ENCODE data around the gene PRKCA.

PRKCA gene

GRCh38 chr17:66670206-66670605, 367.8 kb downstream of the PRKCA start:
- Histone ChIP-seq H3K4me3 (ENCODE audit: low read length) (no peak overlapping the region), H3K27me3 (ENCODE audit: control insufficient read depth, insufficient read depth, low read length) (no peaks in the 10 kb centered on the region), H3K9ac (ENCODE audit: low read length) (no peak overlapping the region), H3K36me3 (ENCODE audit: control insufficient read depth, insufficient read depth, low read length) (no peaks in the 10 kb centered on the region), H3K27ac (ENCODE audit: low read depth, low read length) (no peak overlapping the region), H3K4me1 (ENCODE audit: control insufficient read depth, insufficient read depth, low read length) (peaks cover 19% of the 10 kb centered on the region)

GRCh38 chr17:66671156-66671555, 368.7 kb downstream of the PRKCA start:
- Histone ChIP-seq H3K27me3 (ENCODE audit: control insufficient read depth, insufficient read depth, low read length) (no peaks in the 10 kb centered on the region), H3K4me1 (ENCODE audit: control insufficient read depth, insufficient read depth, low read length) (peaks cover 19% of the 10 kb centered on the region), H3K27ac (ENCODE audit: low read depth, low read length) (peak overlapping the region; percentile 63), H3K4me3 (ENCODE audit: low read length) (no peak overlapping the region), H3K9ac (ENCODE audit: low read length) (no peak overlapping the region), H3K36me3 (ENCODE audit: control insufficient read depth, insufficient read depth, low read length) (no peaks in the 10 kb centered on the region)

- Histone ChIP-seq H3K4me1 (ENCODE audit: control insufficient read depth, insufficient read depth, low read length) (peaks cover 19% of the 10 kb centered on the region), H3K36me3 (ENCODE audit: control insufficient read depth, insufficient read depth, low read length) (no peaks in the 10 kb centered on the region), H3K4me3 (ENCODE audit: low read length) (no peak overlapping the region), H3K27ac (ENCODE audit: low read depth, low read length) (peak overlapping the region; percentile 68), H3K27me3 (ENCODE audit: control insufficient read depth, insufficient read depth, low read length) (no peaks in the 10 kb centered on the region), H3K9ac (ENCODE audit: low read length) (no peak overlapping the region)
Measured at GRCh38 chr17:66673668-66674276, 371.4 kb downstream of the PRKCA start.

GRCh38 chr17:66675273-66675990, 373.0 kb downstream of the PRKCA start:
- Histone ChIP-seq H3K9ac (ENCODE audit: low read length) (no peak overlapping the region), H3K4me1 (ENCODE audit: control insufficient read depth, insufficient read depth, low read length) (peaks cover 21% of the 10 kb centered on the region), H3K4me3 (ENCODE audit: low read length) (no peak overlapping the region), H3K36me3 (ENCODE audit: control insufficient read depth, insufficient read depth, low read length) (no peaks in the 10 kb centered on the region), H3K27ac (ENCODE audit: low read depth, low read length) (no peak overlapping the region), H3K27me3 (ENCODE audit: control insufficient read depth, insufficient read depth, low read length) (no peaks in the 10 kb centered on the region)

- H3K36me3 ChIP-seq (ENCODE audit: control insufficient read depth, insufficient read depth, low read length), result no peaks in the 10 kb centered on the region
- H3K9ac ChIP-seq (ENCODE audit: low read length), result no peak overlapping the region
- no peak overlapping the region for H3K27ac ChIP-seq (ENCODE audit: low read depth, low read length)
- H3K27me3 ChIP-seq (ENCODE audit: control insufficient read depth, insufficient read depth, low read length), result no peaks in the 10 kb centered on the region
- no peak overlapping the region for H3K4me3 ChIP-seq (ENCODE audit: low read length)
- peaks cover 21% of the 10 kb centered on the region for H3K4me1 ChIP-seq (ENCODE audit: control insufficient read depth, insufficient read depth, low read length)
Measured at GRCh38 chr17:66675991-66676371, 373.6 kb downstream of the PRKCA start.

- no peak overlapping the region for H3K9ac ChIP-seq (ENCODE audit: low read length)
- H3K27ac ChIP-seq (ENCODE audit: low read depth, low read length), result no peak overlapping the region
Measured at GRCh38 chr17:66676421-66676820, 374.0 kb downstream of the PRKCA start.

GRCh38 chr17:66677201-66677981, 375.0 kb downstream of the PRKCA start:
- H3K27me3 ChIP-seq (ENCODE audit: control insufficient read depth, insufficient read depth, low read length), result no peaks in the 10 kb centered on the region
- H3K4me3 ChIP-seq (ENCODE audit: low read length), result no peak overlapping the region
- H3K27ac ChIP-seq (ENCODE audit: low read depth, low read length), result no peak overlapping the region
- H3K4me1 ChIP-seq (ENCODE audit: control insufficient read depth, insufficient read depth, low read length), result peaks cover 9% of the 10 kb centered on the region
- H3K36me3 ChIP-seq (ENCODE audit: control insufficient read depth, insufficient read depth, low read length), result no peaks in the 10 kb centered on the region
- H3K9ac ChIP-seq (ENCODE audit: low read length), result no peak overlapping the region

More at GRCh38 chr17:66676421-66676820, 374.0 kb downstream of the PRKCA start:
- no peak overlapping the region for H3K4me3 ChIP-seq (ENCODE audit: low read length)
- peaks cover 18% of the 10 kb centered on the region for H3K4me1 ChIP-seq (ENCODE audit: control insufficient read depth, insufficient read depth, low read length)
- H3K27me3 ChIP-seq (ENCODE audit: control insufficient read depth, insufficient read depth, low read length), result no peaks in the 10 kb centered on the region
- no peaks in the 10 kb centered on the region for H3K36me3 ChIP-seq (ENCODE audit: control insufficient read depth, insufficient read depth, low read length)

- H3K4me3 ChIP-seq (ENCODE audit: low read length), result no peak overlapping the region
- H3K4me1 ChIP-seq (ENCODE audit: control insufficient read depth, insufficient read depth, low read length), result peaks cover 9% of the 10 kb centered on the region
- H3K27me3 ChIP-seq (ENCODE audit: control insufficient read depth, insufficient read depth, low read length), result no peaks in the 10 kb centered on the region
- no peak overlapping the region for H3K27ac ChIP-seq (ENCODE audit: low read depth, low read length)
- no peaks in the 10 kb centered on the region for H3K36me3 ChIP-seq (ENCODE audit: control insufficient read depth, insufficient read depth, low read length)
- no peak overlapping the region for H3K9ac ChIP-seq (ENCODE audit: low read length)
Measured at GRCh38 chr17:66678061-66678460, 375.6 kb downstream of the PRKCA start.

- peaks cover 3% of the 10 kb centered on the region for H3K4me1 ChIP-seq (ENCODE audit: control insufficient read depth, insufficient read depth, low read length)
- no peak overlapping the region for H3K27ac ChIP-seq (ENCODE audit: low read depth, low read length)
Measured at GRCh38 chr17:66678827-66679226, 376.4 kb downstream of the PRKCA start.

GRCh38 chr17:66679631-66680517, 377.5 kb downstream of the PRKCA start:
- Histone ChIP-seq H3K9ac (ENCODE audit: low read length) (no peak overlapping the region), H3K4me3 (ENCODE audit: low read length) (no peak overlapping the region), H3K4me1 (ENCODE audit: control insufficient read depth, insufficient read depth, low read length) (peaks cover 3% of the 10 kb centered on the region), H3K27ac (ENCODE audit: low read depth, low read length) (no peak overlapping the region), H3K27me3 (ENCODE audit: control insufficient read depth, insufficient read depth, low read length) (no peaks in the 10 kb centered on the region), H3K36me3 (ENCODE audit: control insufficient read depth, insufficient read depth, low read length) (no peaks in the 10 kb centered on the region)

More at GRCh38 chr17:66678827-66679226, 376.4 kb downstream of the PRKCA start:
- Histone ChIP-seq H3K36me3 (ENCODE audit: control insufficient read depth, insufficient read depth, low read length) (no peaks in the 10 kb centered on the region), H3K4me3 (ENCODE audit: low read length) (no peak overlapping the region), H3K27me3 (ENCODE audit: control insufficient read depth, insufficient read depth, low read length) (no peaks in the 10 kb centered on the region), H3K9ac (ENCODE audit: low read length) (no peak overlapping the region)

GRCh38 chr17:66682283-66682682, 379.9 kb downstream of the PRKCA start:
- H3K9ac ChIP-seq (ENCODE audit: low read length), result no peak overlapping the region
- H3K36me3 ChIP-seq (ENCODE audit: control insufficient read depth, insufficient read depth, low read length), result no peaks in the 10 kb centered on the region
- no peaks in the 10 kb centered on the region for H3K27me3 ChIP-seq (ENCODE audit: control insufficient read depth, insufficient read depth, low read length)
- peaks cover 3% of the 10 kb centered on the region for H3K4me1 ChIP-seq (ENCODE audit: control insufficient read depth, insufficient read depth, low read length)
- H3K27ac ChIP-seq (ENCODE audit: low read depth, low read length), result no peak overlapping the region
- no peak overlapping the region for H3K4me3 ChIP-seq (ENCODE audit: low read length)

- Histone ChIP-seq H3K4me3 (ENCODE audit: low read length) (no peak overlapping the region), H3K9ac (ENCODE audit: low read length) (no peak overlapping the region), H3K36me3 (ENCODE audit: control insufficient read depth, insufficient read depth, low read length) (no peaks in the 10 kb centered on the region), H3K4me1 (ENCODE audit: control insufficient read depth, insufficient read depth, low read length) (peaks cover 3% of the 10 kb centered on the region), H3K27me3 (ENCODE audit: control insufficient read depth, insufficient read depth, low read length) (no peaks in the 10 kb centered on the region), H3K27ac (ENCODE audit: low read depth, low read length) (no peak overlapping the region)
Measured at GRCh38 chr17:66684261-66684660, 381.8 kb downstream of the PRKCA start.

Measured in rectal smooth muscle tissue (tissue), 1 donor.